Vagina (tissue), 2 donors: ENCODE data around the gene LRRC72.

Experiments used
- POLR2AphosphoS5 ChIP-seq, 2 donors: sonication (generic); formaldehyde crosslinking; IDR thresholded peaks; one replicate each; pipeline ENCODE4 v1.9.0; 2017; ENCODE audit warnings: antibody characterized with exemption in 2 of 2, mild to moderate bottlenecking in 2 of 2, low read depth in 1 of 2; ENCODE audit not compliant: insufficient read depth in 1 of 2
- TF ChIP-seq, protein P1 (sequence below), 3 experiments: fragments of 450-650 bp in 2 of 3; fragments of 200-600 bp in 1 of 3; sonication (generic) in 1 of 3; IDR thresholded peaks; one replicate each; pipeline ENCODE4 v1.5.1; 2017 to 2019; ENCODE audit warnings: antibody characterized with exemption in 3 of 3, mild to moderate bottlenecking in 2 of 3, moderate library complexity in 2 of 3

DNA sequence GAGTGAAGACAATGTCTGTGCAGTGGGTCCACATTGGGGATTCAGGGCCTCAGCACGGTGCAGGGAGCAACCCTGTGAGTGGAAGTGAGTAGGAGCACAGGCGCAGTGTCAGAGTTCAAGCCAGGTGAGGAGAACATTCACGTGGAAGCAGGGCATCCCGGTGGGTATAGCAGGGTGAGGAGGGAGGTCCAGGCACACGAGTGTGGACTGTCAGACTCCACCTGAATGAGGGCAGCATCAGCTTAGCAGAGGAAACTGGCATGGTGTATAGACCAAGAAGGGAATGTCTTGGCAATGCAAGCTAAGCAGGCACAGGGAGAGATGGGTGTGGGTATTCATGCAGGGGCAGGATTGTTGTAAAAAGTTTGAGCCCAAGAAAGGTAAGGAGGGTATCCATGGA, 15.3 kb upstream of the LRRC72 start:
- TF ChIP-seq, protein P1, sequence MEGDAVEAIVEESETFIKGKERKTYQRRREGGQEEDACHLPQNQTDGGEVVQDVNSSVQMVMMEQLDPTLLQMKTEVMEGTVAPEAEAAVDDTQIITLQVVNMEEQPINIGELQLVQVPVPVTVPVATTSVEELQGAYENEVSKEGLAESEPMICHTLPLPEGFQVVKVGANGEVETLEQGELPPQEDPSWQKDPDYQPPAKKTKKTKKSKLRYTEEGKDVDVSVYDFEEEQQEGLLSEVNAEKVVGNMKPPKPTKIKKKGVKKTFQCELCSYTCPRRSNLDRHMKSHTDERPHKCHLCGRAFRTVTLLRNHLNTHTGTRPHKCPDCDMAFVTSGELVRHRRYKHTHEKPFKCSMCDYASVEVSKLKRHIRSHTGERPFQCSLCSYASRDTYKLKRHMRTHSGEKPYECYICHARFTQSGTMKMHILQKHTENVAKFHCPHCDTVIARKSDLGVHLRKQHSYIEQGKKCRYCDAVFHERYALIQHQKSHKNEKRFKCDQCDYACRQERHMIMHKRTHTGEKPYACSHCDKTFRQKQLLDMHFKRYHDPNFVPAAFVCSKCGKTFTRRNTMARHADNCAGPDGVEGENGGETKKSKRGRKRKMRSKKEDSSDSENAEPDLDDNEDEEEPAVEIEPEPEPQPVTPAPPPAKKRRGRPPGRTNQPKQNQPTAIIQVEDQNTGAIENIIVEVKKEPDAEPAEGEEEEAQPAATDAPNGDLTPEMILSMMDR (IDR thresholded peaks at IDR 0.05): no peak
- TF ChIP-seq POLR2AphosphoS5 (IDR thresholded peaks at IDR 0.05; ENCODE audit: insufficient read depth in 1 of 2, low read depth in 1 of 2): no peak
